Measurements from ENCODE around the gene GALNT2. TPM values are rescaled to one million over a fixed set of nuclear protein-coding genes. Genes with fewer than 3 reads are reported as not detected.
A peak's percentile ranks its signal among the peaks of the same experiment; 100 is the strongest.

GALNT2 gene
- total and polyA plus RNA-seq, 2 donors from 2014 or later = 20.2 to 59.2 TPM

- DNase-seq = peak in 4 of 5 donors; percentile 77 to 88 (median 82)
- Histone ChIP-seq H3K9me3 (ENCODE audit: control insufficient read depth in 2 of 3, insufficient read depth in 1 of 3, low read length in 3 of 3) (no peaks in the 10 kb centered on the region), H3K27me3 (ENCODE audit: control insufficient read depth, insufficient read depth, low read length) (no peaks in the 10 kb centered on the region), H3K4me3 (ENCODE audit: low read length in 3 of 3) (peak overlapping the region; percentile 4 to 40 (median 29)), H3K9ac (ENCODE audit: low read length in 3 of 3) (no peak overlapping the region), H3K36me3 (ENCODE audit: control insufficient read depth in 2 of 3, insufficient read depth in 3 of 3, low read length in 3 of 3) (peaks cover 0 to 2% (median 0%) of the 10 kb centered on the region in 3 donors), H3K27ac (ENCODE audit: low read depth in 2 of 2, low read length in 2 of 2) (no peak overlapping the region), H3K4me1 (ENCODE audit: control insufficient read depth in 2 of 3, insufficient read depth in 2 of 3, low read depth in 1 of 3, low read length in 3 of 3) (no peaks in the 10 kb centered on the region)
- TF ChIP-seq CTCF (IDR thresholded peaks at IDR 0.05; ENCODE audit: borderline replicate concordance, extremely low read depth, insufficient read depth) = no peak
- intact Hi-C loops (cut with DNase I) = no loop called here
- no peak for FAIRE-seq
These were observed 109.9 kb downstream of the GALNT2 start for GRCh38 chr1:230176871-230177411.

DNA sequence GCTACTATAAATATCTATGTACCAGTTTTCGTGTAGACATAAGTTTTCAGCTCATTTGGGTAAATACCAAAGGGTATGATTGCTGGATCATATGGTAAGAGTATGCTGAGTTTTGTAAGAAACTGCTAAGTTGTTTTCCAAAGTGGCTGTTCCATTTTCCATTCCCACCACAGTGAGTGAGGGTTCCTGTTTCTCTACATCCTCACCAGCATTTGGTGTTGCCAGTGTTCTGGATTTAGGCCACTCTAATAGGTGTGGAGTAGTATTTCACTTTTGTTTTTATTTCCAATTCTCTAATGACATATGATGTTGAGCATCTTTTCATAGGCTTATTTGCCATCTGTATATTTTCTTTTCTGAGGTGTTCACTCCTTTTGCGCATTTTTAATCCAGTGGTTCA lies 112.2 kb downstream of the GALNT2 start:
- DNase-seq (no peak), FAIRE-seq (no peak)
- Histone ChIP-seq H3K27ac (ENCODE audit: low read depth in 2 of 2, low read length in 2 of 2) (no peak overlapping the region), H3K27me3 (ENCODE audit: control insufficient read depth, insufficient read depth, low read length) (no peaks in the 10 kb centered on the region), H3K4me1 (ENCODE audit: control insufficient read depth in 2 of 3, insufficient read depth in 2 of 3, low read depth in 1 of 3, low read length in 3 of 3) (no peaks in the 10 kb centered on the region), H3K9ac (ENCODE audit: low read length in 3 of 3) (no peak overlapping the region), H3K36me3 (ENCODE audit: control insufficient read depth in 2 of 3, insufficient read depth in 3 of 3, low read length in 3 of 3) (peaks cover 0 to 2% (median 0%) of the 10 kb centered on the region in 3 donors), H3K9me3 (ENCODE audit: control insufficient read depth in 2 of 3, insufficient read depth in 1 of 3, low read length in 3 of 3) (no peaks in the 10 kb centered on the region), H3K4me3 (ENCODE audit: low read length in 3 of 3) (no peak overlapping the region)
- intact Hi-C loops (cut with DNase I) = no loop called here
- no peak for TF ChIP-seq CTCF (IDR thresholded peaks at IDR 0.05; ENCODE audit: borderline replicate concordance, extremely low read depth, insufficient read depth)

GRCh38 chr1:230185076-230186001 lies 118.3 kb downstream of the GALNT2 start:
- DNase-seq (no peak), FAIRE-seq (no peak)
- no peak overlapping the region for H3K27ac ChIP-seq (ENCODE audit: low read depth in 2 of 2, low read length in 2 of 2)
- H3K9ac ChIP-seq (ENCODE audit: low read length in 3 of 3) = no peak overlapping the region
- no peaks in the 10 kb centered on the region for H3K4me1 ChIP-seq (ENCODE audit: control insufficient read depth in 2 of 3, insufficient read depth in 2 of 3, low read depth in 1 of 3, low read length in 3 of 3)
- H3K9me3 ChIP-seq (ENCODE audit: control insufficient read depth in 2 of 3, insufficient read depth in 1 of 3, low read length in 3 of 3) = no peaks in the 10 kb centered on the region
- TF ChIP-seq CTCF (IDR thresholded peaks at IDR 0.05; ENCODE audit: borderline replicate concordance, extremely low read depth, insufficient read depth) = no peak
- no peaks in the 10 kb centered on the region for H3K36me3 ChIP-seq (ENCODE audit: control insufficient read depth in 2 of 3, insufficient read depth in 3 of 3, low read length in 3 of 3)
- H3K27me3 ChIP-seq (ENCODE audit: control insufficient read depth, insufficient read depth, low read length) = no peaks in the 10 kb centered on the region
- H3K4me3 ChIP-seq (ENCODE audit: low read length in 3 of 3) = no peak overlapping the region
- intact Hi-C loops (cut with DNase I) = no loop called here

Data from kidney (tissue), 14 donors.